Measurements from ENCODE around the gene NRP2.

The NRP2 gene

GRCh38 chr2:205780645-205781044, 98.3 kb downstream of the NRP2 start:
- no peak for DNase-seq

- no peak for DNase-seq
Observed at GRCh38 chr2:205781244-205781931, 99.1 kb downstream of the NRP2 start.

- DNase-seq: no peak
Observed at GRCh38 chr2:205782941-205783340, 100.6 kb downstream of the NRP2 start.

GRCh38 chr2:205783872-205784499, 101.7 kb downstream of the NRP2 start:
- DNase-seq: no peak

GRCh38 chr2:205785507-205786260, 103.4 kb downstream of the NRP2 start:
- DNase-seq: no peak

GRCh38 chr2:205786976-205787375, 104.7 kb downstream of the NRP2 start:
- no peak for DNase-seq

GRCh38 chr2:205787761-205788160, 105.5 kb downstream of the NRP2 start:
- DNase-seq: no peak

GRCh38 chr2:205789906-205790305, 107.6 kb downstream of the NRP2 start:
- DNase-seq: no peak

GRCh38 chr2:205792908-205793307, 110.6 kb downstream of the NRP2 start:
- DNase-seq: no peak

- DNase-seq: no peak
Observed at GRCh38 chr2:205796805-205797313, 114.6 kb downstream of the NRP2 start.

GRCh38 chr2:205797866-205798265, 115.6 kb downstream of the NRP2 start:
- no peak for DNase-seq

- DNase-seq: no peak
Observed at GRCh38 chr2:205800224-205800623, 117.9 kb downstream of the NRP2 start.

GRCh38 chr2:205800773-205801172, 118.5 kb downstream of the NRP2 start:
- no peak for DNase-seq

- no peak for DNase-seq
Observed at GRCh38 chr2:205802065-205802464, 119.8 kb downstream of the NRP2 start.

GRCh38 chr2:205802941-205803340, 120.6 kb downstream of the NRP2 start:
- no peak for DNase-seq

GRCh38 chr2:205803500-205803899, 121.2 kb downstream of the NRP2 start:
- DNase-seq: no peak

- DNase-seq: no peak
Observed at GRCh38 chr2:205805136-205805535, 122.8 kb downstream of the NRP2 start.

- DNase-seq: no peak
Observed at GRCh38 chr2:205806143-205806905, 124.0 kb downstream of the NRP2 start.

GRCh38 chr2:205807229-205807628, 124.9 kb downstream of the NRP2 start:
- DNase-seq: no peak

GRCh38 chr2:205807758-205808157, 125.5 kb downstream of the NRP2 start:
- no peak for DNase-seq

GRCh38 chr2:205808486-205809121, 126.3 kb downstream of the NRP2 start:
- no peak for DNase-seq

GRCh38 chr2:205811387-205811786, 129.1 kb downstream of the NRP2 start:
- no peak for DNase-seq

- DNase-seq: no peak
Observed at GRCh38 chr2:205814039-205814364, 131.7 kb downstream of the NRP2 start.

Data from CD4-positive, alpha-beta T cell treated with Interleukin-12 subunit alpha and Interleukin-12 subunit beta, for 1 hour (primary cell).